PC-3 (cell line): ENCODE data around the gene OTOR. TPM values are rescaled to one million over a fixed set of nuclear protein-coding genes. Genes with fewer than 3 reads are reported as not detected.

ENCODE experiments used
- ATAC-seq: fragments of 200-7000 bp; cut with Tn5 transposase; 2 replicates; pipeline ENCODE4 v1.9.1; 2020; ENCODE audit warnings: mild to moderate bottlenecking, moderate library complexity
- BruUV-seq: library from RNA; stranded (reverse); fragments of 400-500 nt; replicated peaks from 2 replicates; lab custom pipeline; 2021; lab: Mats Ljungman, UMichigan
- CTCF ChIA-PET: fragments of 300-600 bp; sonication (Branson Sonifier 250); formaldehyde crosslinking; loops from one replicate; lab custom pipeline; 2022; ENCODE audit warnings: antibody characterized with exemption; lab: Charles Lee
- POLR2A ChIA-PET: fragments of 300-600 bp; sonication (Branson Sonifier 250); formaldehyde crosslinking; loops from one replicate; lab custom pipeline; 2022; ENCODE audit warnings: antibody characterized with exemption; ENCODE audit not compliant: unreplicated experiment; lab: Charles Lee
- DNase-seq: peaks from one replicate; pipeline ENCODE4 v3.0.0-alpha.2; 2015
- H2AFZ ChIP-seq: fragments of 300-600 bp; sonication (generic); 2 replicates; pipeline ENCODE4 v1.6.0; 2016; ENCODE audit warnings: antibody characterized with exemption, low read length
- H3F3A ChIP-seq: fragments of 300-600 bp; sonication (generic); one replicate; pipeline ENCODE4 v1.6.0; 2017; ENCODE audit warnings: antibody characterized with exemption, low read length, control low read depth, mild to moderate bottlenecking; ENCODE audit not compliant: unreplicated experiment
- H3K27ac ChIP-seq: fragments of 300-600 bp; sonication (generic); 2 replicates; pipeline ENCODE4 v1.5.1; 2016; ENCODE audit warnings: mild to moderate bottlenecking, low read length
- H3K27me3 ChIP-seq: fragments of 300-600 bp; sonication (generic); 2 replicates; pipeline ENCODE4 v1.6.1; 2016; ENCODE audit warnings: low read length, mixed read lengths
- H3K36me3 ChIP-seq: fragments of 300-600 bp; sonication (generic); 2 replicates; pipeline ENCODE4 v1.6.1; 2016; ENCODE audit warnings: low read depth, mixed run types, low read length, mixed read lengths
- H3K4me1 ChIP-seq: fragments of 300-600 bp; sonication (generic); 2 replicates; pipeline ENCODE4 v1.5.1; 2016; ENCODE audit warnings: low read length; ENCODE audit not compliant: insufficient read depth
- H3K4me2 ChIP-seq: fragments of 300-600 bp; sonication (generic); 2 replicates; pipeline ENCODE4 v1.6.0; 2016; ENCODE audit warnings: low read length
- H3K4me3 ChIP-seq: fragments of 300-600 bp; sonication (generic); 2 replicates; pipeline ENCODE4 v1.5.1; 2016; ENCODE audit warnings: mild to moderate bottlenecking, low read length, mixed read lengths
- H3K79me2 ChIP-seq: fragments of 300-600 bp; sonication (generic); 2 replicates; pipeline ENCODE4 v1.6.1; 2017; ENCODE audit warnings: low read length, mixed read lengths
- H3K9ac ChIP-seq: fragments of 300-600 bp; sonication (generic); 2 replicates; pipeline ENCODE4 v1.6.0; 2016; ENCODE audit warnings: mild to moderate bottlenecking, low read length
- H3K9me2 ChIP-seq: fragments of 300-600 bp; sonication (generic); replicated peaks from 2 replicates; pipeline ENCODE4 v1.6.1; 2016; ENCODE audit warnings: mixed run types, low read length, mixed read lengths
- H3K9me3 ChIP-seq: fragments of 300-600 bp; sonication (generic); 2 replicates; pipeline ENCODE4 v1.6.1; 2016; ENCODE audit warnings: low read length, mixed read lengths
- H4K20me1 ChIP-seq: fragments of 300-600 bp; sonication (generic); 2 replicates; pipeline ENCODE4 v1.6.1; 2016; ENCODE audit warnings: low read length, mixed read lengths
- CTCF ChIP-seq: fragments of 300-600 bp; sonication (generic); conservative IDR thresholded peaks from 2 replicates; pipeline ENCODE4 v1.5.1; 2017; ENCODE audit warnings: antibody characterized with exemption, low read depth, mild to moderate bottlenecking, low read length
- EZH2 ChIP-seq: fragments of 300-600 bp; sonication (generic); IDR thresholded peaks from one replicate; pipeline ENCODE4 v1.6.1; 2017; ENCODE audit warnings: antibody characterized with exemption, mild to moderate bottlenecking, low read length; ENCODE audit not compliant: unreplicated experiment
- EZH2phosphoT487 ChIP-seq: fragments of 300-600 bp; sonication (generic); IDR thresholded peaks from 2 replicates; pipeline ENCODE4 v1.6.1; 2018; ENCODE audit warnings: mild to moderate bottlenecking, antibody characterized with exemption, low read length, borderline replicate concordance
- intact Hi-C: fragments of 100-400 bp; cut with micrococcal nuclease; formaldehyde crosslinking; loops from 2 replicates; pipeline ENCODE4 v1.9.0; 2023
- total RNA-seq: library from RNA; depleted of rRNA; stranded (reverse); fragments of >200 nt; gene quantifications from 2 replicates; pipeline ENCODE4 v1.2.3, GENCODE V29; 2014

Gene OTOR
- total RNA-seq, 1 experiment from 2014 or later = not detected

- Histone ChIP-seq H3K4me3 (peak overlapping the region; percentile 4; the same call in 1 of the 2 replicates), H3K9ac (no peak overlapping the region), H3K9me3 (no peaks in the 10 kb centered on the region), H3K4me1 (peaks cover 36% of the 10 kb centered on the region), H3K36me3 (no peaks in the 10 kb centered on the region), H3K27me3 (no peaks in the 10 kb centered on the region), H2AFZ (peak overlapping the region; percentile 79; the same call in 1 of the 2 replicates), H3K4me2 (peak overlapping the region; percentile 70), H3K9me2 (no peaks in the 10 kb centered on the region), H3K27ac (peak overlapping the region; percentile 62), H3K79me2 (no peaks in the 10 kb centered on the region), H3F3A (no peaks in the 10 kb centered on the region), H4K20me1 (no peaks in the 10 kb centered on the region)
- POLR2A ChIA-PET = no interaction called here
- intact Hi-C loops = loop anchor here (10.0 kb wide), 1 partner anchor 190 kb away; the partner anchor contains the start of gene KIF16B
- CTCF ChIA-PET = no interaction called here
- ATAC-seq = no peak
- no peak for DNase-seq
- TF ChIP-seq CTCF (no peak), EZH2phosphoT487 (no peak), EZH2 (no peak)
- BruUV-seq = no TSS peak
Measured at GRCh38 chr20:16764560-16764959, 16.4 kb downstream of the OTOR start.

- CTCF ChIA-PET = no interaction called here
Measured at GRCh38 chr20:16771213-16771612, 23.1 kb downstream of the OTOR start.

More at GRCh38 chr20:16771213-16771612, 23.1 kb downstream of the OTOR start:
- no peaks in the 10 kb centered on the region for H3K9me2 ChIP-seq
- no peaks in the 10 kb centered on the region for H3K36me3 ChIP-seq
- peaks cover 2% of the 10 kb centered on the region; the same call in 1 of the 2 replicates for H3K27me3 ChIP-seq
- peak; percentile 87 for DNase-seq
- no peak overlapping the region for H2AFZ ChIP-seq
- BruUV-seq = no TSS peak
- peak; percentile 76 for ATAC-seq
- H3K79me2 ChIP-seq = no peaks in the 10 kb centered on the region
- intact Hi-C loops = no loop called here
- H3K4me3 ChIP-seq = no peak overlapping the region
- H3K27ac ChIP-seq = no peak overlapping the region
- H3K9ac ChIP-seq = no peak overlapping the region
- H3K9me3 ChIP-seq = no peaks in the 10 kb centered on the region
- H4K20me1 ChIP-seq = no peaks in the 10 kb centered on the region
- peaks cover 14% of the 10 kb centered on the region for H3K4me1 ChIP-seq
- H3F3A ChIP-seq = no peaks in the 10 kb centered on the region
- TF ChIP-seq CTCF (no peak), EZH2phosphoT487 (no peak), EZH2 (no peak)
- no peak overlapping the region for H3K4me2 ChIP-seq
- POLR2A ChIA-PET = no interaction called here
